ENCODE measurements around the gene SLC9B1.
"Not testable (repeated sequence)": the region's sequence is repeated elsewhere in the genome, so short reads cannot be mapped to it uniquely, and the experiment has no call there.

The SLC9B1 gene

GRCh38 chr4:102877477-102878106, 141.9 kb downstream of the SLC9B1 start:
- not testable (repeated sequence) for DNase-seq (ENCODE audit: low read depth)

- DNase-seq (ENCODE audit: low read depth): no peak
Observed at GRCh38 chr4:102871772-102872171, 147.7 kb downstream of the SLC9B1 start.

GRCh38 chr4:102869569-102870197, 149.8 kb downstream of the SLC9B1 start:
- no peak for DNase-seq (ENCODE audit: low read depth)

- DNase-seq (ENCODE audit: low read depth): peak; percentile 93
Observed at GRCh38 chr4:102868781-102869568, 150.5 kb downstream of the SLC9B1 start, which contains the start of gene CISD2. Gene CISD2 (plus strand): TSS chr4:102868992. CDS start chr4:102869085, 93 bp downstream.

GRCh38 chr4:102868153-102868780, 151.2 kb downstream of the SLC9B1 start:
- DNase-seq (ENCODE audit: low read depth): no peak

- DNase-seq (ENCODE audit: low read depth): no peak
Observed at GRCh38 chr4:102867278-102868152, 152.0 kb downstream of the SLC9B1 start.

- DNase-seq (ENCODE audit: low read depth): not testable (repeated sequence)
Observed at GRCh38 chr4:102865327-102865726, 154.2 kb downstream of the SLC9B1 start.

GRCh38 chr4:102862747-102863146, 156.8 kb downstream of the SLC9B1 start:
- no peak for DNase-seq (ENCODE audit: low read depth)

GRCh38 chr4:102862016-102862415, 157.5 kb downstream of the SLC9B1 start:
- DNase-seq (ENCODE audit: low read depth): no peak

GRCh38 chr4:102860611-102861324, 158.7 kb downstream of the SLC9B1 start:
- DNase-seq (ENCODE audit: low read depth): no peak

GRCh38 chr4:102858828-102859464, 160.6 kb downstream of the SLC9B1 start:
- no peak for DNase-seq (ENCODE audit: low read depth)
